ENCODE data around the gene PHC3. TPM values are rescaled to one million over a fixed set of nuclear protein-coding genes. Genes with fewer than 3 reads are reported as not detected.
A peak's percentile ranks its signal among the peaks of the same experiment; 100 is the strongest.

The PHC3 gene
- total and polyA plus RNA-seq, 2 of the 13 experiments (the other 11 are each of a cell fraction or from before 2014, with no cell fraction given), result 24.1 to 49.0 TPM

- TF ChIP-seq ZNF281 (CRISPR knock-in tag; IDR thresholded peaks at IDR 0.05; ENCODE audit: borderline replicate concordance) (no peak), SSRP1 (CRISPR knock-in tag; IDR thresholded peaks at IDR 0.05) (no peak)
Observed at GRCh38 chr3:170128977-170129431, 52.5 kb downstream of the PHC3 start (continued).

- Histone ChIP-seq H3K9ac (ENCODE audit: insufficient read depth, low read depth, low read length) (no peak overlapping the region), H4K20me1 (ENCODE audit: insufficient read depth, low read length) (no peaks in the 10 kb centered on the region), H3K4me3 (replicated peaks in 1 of 3; ENCODE audit: insufficient read depth in 1 of 3, low read depth in 2 of 3, low read length in 3 of 3) (no peak overlapping the region), H3K27me3 (ENCODE audit: control insufficient read depth in 1 of 2, insufficient read depth in 2 of 2, low read length in 2 of 2) (no peaks in the 10 kb centered on the region), H3K36me3 (replicated peaks in 1 of 2; ENCODE audit: control insufficient read depth in 1 of 2, insufficient read depth in 2 of 2, low read length in 2 of 2) (peaks cover 9 to 45% of the 10 kb centered on the region in 2 experiments), H3K9me3 (ENCODE audit: low read length) (no peaks in the 10 kb centered on the region), H2AFZ (ENCODE audit: low read length) (no peak overlapping the region), H3K79me2 (ENCODE audit: insufficient read depth, low read length) (no peaks in the 10 kb centered on the region), H3K27ac (ENCODE audit: extremely low read length, insufficient read depth, low read length) (no peak overlapping the region), H3K4me1 (ENCODE audit: insufficient read depth, low read length) (no peaks in the 10 kb centered on the region), H3K4me2 (ENCODE audit: low read depth, low read length) (no peak overlapping the region)
- TF ChIP-seq MAFF (IDR thresholded peaks at IDR 0.05; ENCODE audit: low read depth, low read length) (0 out of 2 replicates have a peak, but pooled peaks have one; percentile 27), MAFK (conservative IDR thresholded peaks at IDR 0.05 in 1 of 2, IDR thresholded peaks at IDR 0.05 in 1 of 2; ENCODE audit: low read length in 2 of 2) (peak in 1 of 2 experiments; percentile 41; a peak in 2 of 4 replicates), ZMYM2 (CRISPR knock-in tag; IDR thresholded peaks at IDR 0.05) (no peak), PHF5A (CRISPR knock-in tag; IDR thresholded peaks at IDR 0.05; ENCODE audit: low read depth, unreplicated experiment) (no peak), ZNF546 (CRISPR knock-in tag; conservative IDR thresholded peaks at IDR 0.05) (no peak), ZNF713 (CRISPR knock-in tag; IDR thresholded peaks at IDR 0.05) (no peak), SATB2 (CRISPR knock-in tag; IDR thresholded peaks at IDR 0.05) (no peak)
- ATAC-seq (no peak; the same call in 2 of the 3 replicates), DNase-seq (ENCODE audit: low spot score) (no peak), FAIRE-seq (no peak)
- ChIA-PET POLR2A (no interaction called here), CTCF (ENCODE audit: low intra/inter-chr PET ratio, low total read pairs) (no interaction called here)
- intact Hi-C loops (cut with micrococcal nuclease; ENCODE audit: unreplicated experiment), result no loop called here
- 97% methylated on average over 4 of the region's 4 CpGs for WGBS (ENCODE audit: low lambda C conversion rate)
- BruUV-seq (replicated peaks), result no TSS peak
- in situ Hi-C loops (cut with HindIII; ENCODE audit: extremely low pct_ligation_motif_present, low pct_unique_long_range_greater_than_20kb), result no loop called here
Observed at GRCh38 chr3:170128259-170128976, 53.1 kb downstream of the PHC3 start.
